Measurements from ENCODE around the gene PABPN1.
"Not testable (repeated sequence)": the region's sequence is repeated elsewhere in the genome, so short reads cannot be mapped to it uniquely, and the experiment has no call there.

Gene PABPN1

DNA sequence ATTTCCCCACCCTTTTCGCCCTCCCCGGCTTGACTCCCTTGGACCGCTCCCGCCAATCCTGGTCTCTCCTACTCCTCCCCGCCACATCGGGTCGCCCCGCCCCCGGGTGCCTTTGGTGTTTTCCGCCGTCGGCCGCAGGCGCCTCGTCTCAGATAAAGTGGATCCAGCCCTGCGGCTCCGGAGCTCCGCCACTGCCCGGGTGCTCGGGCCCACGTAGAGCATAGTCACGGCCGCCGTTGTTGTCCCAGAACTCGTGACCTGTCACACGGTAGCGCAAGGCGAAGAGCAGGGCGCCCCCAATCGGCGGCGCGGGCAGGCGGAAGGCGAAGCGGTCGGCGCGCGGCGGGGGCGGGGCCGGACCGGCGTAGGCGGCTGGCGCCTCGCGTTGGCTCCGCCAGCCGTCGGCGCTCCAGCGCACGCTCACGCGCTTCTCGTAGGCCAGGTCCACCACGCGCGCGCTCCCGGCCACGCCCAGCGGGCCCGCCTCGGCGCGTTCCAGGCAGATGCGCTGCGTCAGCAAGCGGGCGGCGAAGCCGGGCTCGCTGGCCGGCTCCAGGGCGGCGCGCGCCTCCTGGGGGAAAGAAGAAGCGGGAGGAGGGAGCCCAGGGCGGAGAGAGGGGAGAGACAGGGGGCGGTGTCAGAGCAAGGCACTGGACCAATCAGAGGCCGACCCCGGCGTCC, 19.8 kb upstream of the PABPN1 start:
- DNase-seq (ENCODE audit: low spot score) = peak; percentile 99

DNA sequence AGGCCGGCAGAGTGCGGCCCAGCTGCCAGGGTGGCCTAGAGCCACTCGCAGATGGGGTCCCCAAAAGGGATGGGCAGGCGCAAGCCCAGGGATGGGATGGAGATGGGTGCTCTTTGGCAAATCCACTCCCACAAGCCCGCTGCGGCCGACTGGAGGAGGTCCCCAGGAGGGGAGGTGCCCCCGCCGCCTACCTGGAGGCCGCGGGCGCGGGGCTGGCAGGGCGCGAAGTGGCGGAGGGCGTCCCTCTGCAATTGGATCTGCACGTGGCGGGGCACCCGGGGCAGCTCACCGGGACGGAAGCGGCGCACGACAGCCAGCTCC, 19.3 kb upstream of the PABPN1 start:
- DNase-seq (ENCODE audit: low spot score) = no peak

DNA sequence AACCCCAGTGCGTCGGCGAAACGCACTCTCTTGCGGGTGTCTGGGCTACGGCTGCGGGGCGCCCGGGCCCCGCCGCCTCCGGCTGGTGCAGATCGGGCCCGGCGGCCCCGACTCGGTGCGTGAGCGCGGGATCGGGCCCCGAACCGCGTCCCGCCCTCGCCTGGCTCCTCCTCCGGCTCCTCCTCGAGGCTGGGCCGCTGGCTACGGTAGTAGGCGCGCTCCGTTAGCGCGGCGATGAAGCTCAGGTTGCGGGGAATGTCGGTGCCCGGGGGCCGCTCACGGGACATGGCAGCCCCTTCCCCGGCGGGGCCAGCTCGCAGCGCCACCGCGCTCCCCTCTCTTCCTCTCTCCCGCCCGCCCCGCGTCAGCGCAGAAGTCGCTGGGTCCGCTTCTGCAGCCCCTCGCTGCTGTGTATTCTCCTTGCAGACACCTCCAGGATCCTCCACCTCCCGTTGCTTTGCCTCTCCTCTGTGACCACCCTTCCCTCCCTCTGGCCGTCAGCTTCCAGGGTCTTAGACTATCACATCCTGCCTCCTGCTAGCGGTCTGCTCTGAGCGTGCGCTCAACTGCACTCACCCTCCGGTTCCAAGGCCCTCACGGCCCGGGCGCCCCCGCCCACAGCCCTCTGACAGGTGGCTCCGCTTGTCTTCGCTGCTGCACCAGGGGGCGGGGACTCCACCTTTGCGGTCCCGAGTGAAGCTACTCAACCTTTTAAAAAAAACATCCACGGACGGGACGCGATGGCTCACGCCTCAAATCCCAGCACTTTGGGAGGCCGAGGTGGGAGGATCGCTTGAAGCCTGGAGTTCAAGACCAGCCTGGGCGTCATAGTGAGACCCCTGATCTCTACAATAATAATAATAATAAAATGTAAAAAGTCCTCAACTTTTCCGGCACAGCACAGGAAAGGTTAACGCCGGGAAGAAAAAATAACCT, 18.7 kb upstream of the PABPN1 start, which contains the start of gene PPP1R3E:
Gene PPP1R3E (minus strand): TSS at position 570 of the 936 bp plus-strand sequence. CDS start 283 bp downstream, at position 287.
- DNase-seq (ENCODE audit: low spot score) = peak; percentile 73

DNA sequence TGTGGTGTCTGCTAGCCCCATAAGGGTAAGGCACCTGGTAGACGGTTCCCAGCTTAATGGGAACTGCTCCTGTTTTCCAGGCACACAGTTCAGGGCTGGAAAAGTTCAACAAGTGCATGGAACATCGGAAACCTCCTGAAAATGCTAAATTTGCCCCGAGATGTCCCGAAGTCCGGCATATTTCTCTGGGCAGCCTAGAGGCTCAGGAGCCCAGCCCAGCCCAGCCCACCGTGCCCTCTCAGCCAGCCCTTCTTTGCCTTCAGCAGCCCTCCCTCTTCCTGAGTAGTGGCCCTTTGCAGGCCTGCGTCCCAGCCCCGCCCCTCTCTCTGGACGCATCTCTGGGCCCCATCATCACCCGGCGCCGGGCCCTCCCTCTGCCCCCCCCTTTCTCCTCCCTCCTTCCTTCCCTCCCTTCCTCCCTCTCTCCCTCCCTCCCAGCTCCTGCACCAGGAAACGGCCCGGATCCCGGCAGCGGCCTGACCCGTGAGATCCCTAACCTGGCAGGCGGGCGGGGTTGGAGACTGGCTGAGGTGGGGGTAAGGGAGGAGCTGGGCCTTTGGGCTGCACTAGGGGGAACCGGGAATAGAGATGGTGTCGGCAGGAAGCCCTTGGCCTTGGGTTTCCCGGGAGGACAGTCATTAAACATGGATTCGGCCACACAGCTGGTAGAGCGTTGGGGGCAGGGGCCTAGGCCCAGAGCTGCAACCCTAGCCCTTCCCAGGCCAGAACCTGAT, 14.7 kb upstream of the PABPN1 start, which contains the start of gene BCL2L2:
Gene BCL2L2 (plus strand): TSS at position 422 of the 734 bp plus-strand sequence. CDS start 935 bp downstream, outside the sequence.
- peak; percentile 94 for DNase-seq (ENCODE audit: low spot score)

DNA sequence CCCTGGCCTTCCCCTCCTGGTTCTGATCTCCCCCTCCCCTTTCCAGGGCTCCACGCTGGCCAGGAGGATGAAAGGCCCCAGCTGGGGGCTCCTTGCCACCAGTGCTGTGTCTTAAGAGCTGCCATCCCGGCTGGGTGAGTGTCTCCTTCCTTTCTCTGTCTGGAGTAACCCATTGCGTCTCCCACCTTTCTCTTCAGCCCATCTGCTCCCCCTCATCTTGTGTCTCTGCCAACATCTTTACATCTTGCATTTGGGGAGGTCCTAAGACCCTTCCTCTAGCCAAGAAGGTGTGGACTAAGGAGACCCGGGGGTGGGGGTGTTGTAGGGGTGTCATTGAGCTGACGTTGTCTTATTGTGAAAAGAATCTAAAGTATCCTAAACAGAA, 14.1 kb upstream of the PABPN1 start:
- DNase-seq (ENCODE audit: low spot score) = no peak

DNA sequence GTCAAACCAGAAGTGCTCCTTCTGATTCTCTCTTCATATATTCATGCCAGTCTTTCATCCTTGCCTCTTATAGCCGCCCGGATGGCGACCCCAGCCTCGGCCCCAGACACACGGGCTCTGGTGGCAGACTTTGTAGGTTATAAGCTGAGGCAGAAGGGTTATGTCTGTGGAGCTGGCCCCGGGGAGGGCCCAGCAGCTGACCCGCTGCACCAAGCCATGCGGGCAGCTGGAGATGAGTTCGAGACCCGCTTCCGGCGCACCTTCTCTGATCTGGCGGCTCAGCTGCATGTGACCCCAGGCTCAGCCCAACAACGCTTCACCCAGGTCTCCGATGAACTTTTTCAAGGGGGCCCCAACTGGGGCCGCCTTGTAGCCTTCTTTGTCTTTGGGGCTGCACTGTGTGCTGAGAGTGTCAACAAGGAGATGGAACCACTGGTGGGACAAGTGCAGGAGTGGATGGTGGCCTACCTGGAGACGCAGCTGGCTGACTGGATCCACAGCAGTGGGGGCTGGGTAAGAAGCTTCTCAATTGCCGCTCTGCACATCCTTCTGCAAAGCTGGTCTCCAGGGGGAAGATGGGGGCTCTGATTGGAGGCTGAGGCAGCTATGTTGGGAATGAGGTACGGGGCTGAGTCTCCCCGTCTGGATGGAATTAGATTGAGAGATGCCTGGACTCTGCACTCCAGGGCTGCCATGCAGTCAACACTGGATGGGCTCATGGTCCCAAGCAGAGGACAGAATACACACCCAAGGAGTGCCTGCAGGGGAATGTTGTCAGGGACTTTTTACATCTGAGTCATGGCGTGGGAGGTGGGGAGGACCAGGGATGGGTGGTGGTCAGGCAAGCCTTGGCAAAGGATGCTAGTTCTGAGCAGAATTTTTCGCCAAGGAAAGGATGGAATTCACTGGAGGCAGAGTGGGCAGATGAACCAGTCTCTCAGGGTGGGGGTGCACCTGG, 13.3 kb upstream of the PABPN1 start:
- DNase-seq (ENCODE audit: low spot score) = peak; percentile 44

DNA sequence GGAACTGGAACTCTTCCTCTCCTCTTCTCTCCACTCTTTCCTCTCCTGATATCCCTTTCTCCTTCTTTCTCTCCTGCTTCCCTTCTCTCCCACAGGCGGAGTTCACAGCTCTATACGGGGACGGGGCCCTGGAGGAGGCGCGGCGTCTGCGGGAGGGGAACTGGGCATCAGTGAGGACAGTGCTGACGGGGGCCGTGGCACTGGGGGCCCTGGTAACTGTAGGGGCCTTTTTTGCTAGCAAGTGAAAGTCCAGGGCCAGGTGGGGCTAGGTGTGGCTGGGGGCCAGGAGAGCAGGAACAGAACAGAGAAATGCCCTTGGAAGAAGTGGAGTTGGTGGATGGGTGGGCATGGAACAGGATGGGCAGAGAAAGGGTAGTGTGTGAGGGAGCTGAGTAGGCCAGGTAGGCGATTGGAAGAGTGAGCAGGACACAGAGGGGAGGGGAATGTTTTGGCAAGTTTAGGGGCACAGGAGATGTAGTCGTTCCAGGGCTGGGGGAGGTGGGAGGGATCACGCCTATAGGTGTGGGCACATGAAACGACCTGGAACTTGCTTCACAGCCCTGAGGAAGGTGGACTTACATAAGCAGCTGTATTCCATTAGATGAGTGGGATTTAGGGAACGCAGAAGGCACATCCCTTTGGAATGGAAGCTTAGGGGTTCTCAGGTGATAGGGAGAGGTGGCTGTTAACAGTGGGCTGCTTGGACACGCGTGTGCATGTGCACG, 12.4 kb upstream of the PABPN1 start:
- peak; percentile 38 for DNase-seq (ENCODE audit: low spot score)

DNA sequence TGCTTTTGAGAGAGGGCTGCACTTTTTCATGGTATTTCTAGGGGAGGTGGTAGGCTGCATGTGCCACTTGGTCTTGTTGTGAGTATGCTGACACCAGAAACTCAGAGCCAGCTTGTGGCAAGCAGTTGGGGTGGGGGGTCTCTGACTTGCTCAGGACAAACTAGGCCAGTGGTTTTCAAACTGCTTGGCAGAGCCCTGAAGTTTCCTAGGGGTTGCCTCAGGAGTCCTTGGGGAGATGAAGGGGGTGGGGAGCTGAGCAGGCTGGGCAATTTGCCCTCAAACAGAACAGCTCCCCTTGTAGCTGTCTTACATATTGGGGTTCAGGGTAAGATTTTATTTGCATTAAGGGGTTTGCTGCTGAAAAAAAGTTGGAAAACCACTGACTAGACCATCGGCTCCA, 10.7 kb upstream of the PABPN1 start:
- DNase-seq (ENCODE audit: low spot score) = peak; percentile 16

DNA sequence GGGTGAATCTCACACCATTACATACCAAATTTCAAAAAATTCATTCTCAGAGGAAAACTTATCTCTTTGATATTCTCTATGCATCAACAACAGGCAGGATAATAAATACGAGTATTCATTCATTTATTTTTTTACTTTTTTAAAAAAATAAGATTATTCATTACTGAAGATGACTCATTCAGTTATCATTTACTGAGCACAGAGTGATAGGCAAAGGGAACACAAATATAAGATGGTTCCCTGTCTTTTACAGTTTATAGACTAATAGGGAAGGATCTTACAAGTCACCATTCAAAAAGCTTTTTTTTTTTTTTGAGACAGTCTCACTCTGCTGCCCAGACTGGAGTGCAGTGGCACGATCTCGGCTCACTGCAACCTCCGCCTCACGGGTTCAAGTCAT, 5.0 kb upstream of the PABPN1 start:
- no peak for DNase-seq (ENCODE audit: low spot score)

DNA sequence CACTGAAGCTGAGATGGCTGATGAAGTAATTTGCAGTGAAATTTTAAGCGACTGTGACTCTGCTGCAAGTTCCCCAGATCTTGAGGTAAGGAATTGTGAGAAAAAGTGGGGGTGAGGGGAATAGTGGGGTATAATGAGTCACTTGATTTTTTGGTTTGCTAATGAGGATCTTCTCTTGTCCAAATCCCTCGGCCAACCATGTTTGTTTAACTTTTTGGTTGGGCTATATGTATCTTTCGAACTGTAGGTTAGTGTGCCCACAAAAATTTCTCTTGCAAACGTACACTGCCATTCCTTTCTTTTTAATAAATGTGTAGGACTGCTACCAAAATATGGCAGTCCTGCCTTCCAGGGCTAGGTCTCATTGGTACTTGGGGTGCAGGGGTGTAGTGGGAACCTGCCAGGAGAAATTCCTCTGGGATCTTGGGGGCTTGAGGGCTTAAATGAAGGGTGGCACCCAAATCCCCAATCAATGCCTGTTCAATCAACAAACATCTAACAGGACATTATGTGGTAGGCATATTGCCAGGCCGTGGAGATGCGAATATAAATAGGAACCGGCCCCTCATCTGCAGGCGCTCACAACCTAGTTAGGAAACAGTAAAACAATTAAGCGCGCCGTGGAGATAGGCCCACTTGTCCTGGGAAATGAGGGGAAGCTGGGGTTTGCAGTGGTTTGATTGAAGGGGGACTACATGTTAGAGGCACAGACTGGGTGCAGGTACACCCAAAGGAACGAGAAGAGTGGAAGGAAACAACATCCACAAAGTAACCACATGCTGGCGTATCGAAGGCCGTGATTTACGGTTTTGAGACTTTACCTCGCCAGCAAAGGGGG, 1.3 kb upstream of the PABPN1 start:
- DNase-seq (ENCODE audit: low spot score) = no peak

DNA sequence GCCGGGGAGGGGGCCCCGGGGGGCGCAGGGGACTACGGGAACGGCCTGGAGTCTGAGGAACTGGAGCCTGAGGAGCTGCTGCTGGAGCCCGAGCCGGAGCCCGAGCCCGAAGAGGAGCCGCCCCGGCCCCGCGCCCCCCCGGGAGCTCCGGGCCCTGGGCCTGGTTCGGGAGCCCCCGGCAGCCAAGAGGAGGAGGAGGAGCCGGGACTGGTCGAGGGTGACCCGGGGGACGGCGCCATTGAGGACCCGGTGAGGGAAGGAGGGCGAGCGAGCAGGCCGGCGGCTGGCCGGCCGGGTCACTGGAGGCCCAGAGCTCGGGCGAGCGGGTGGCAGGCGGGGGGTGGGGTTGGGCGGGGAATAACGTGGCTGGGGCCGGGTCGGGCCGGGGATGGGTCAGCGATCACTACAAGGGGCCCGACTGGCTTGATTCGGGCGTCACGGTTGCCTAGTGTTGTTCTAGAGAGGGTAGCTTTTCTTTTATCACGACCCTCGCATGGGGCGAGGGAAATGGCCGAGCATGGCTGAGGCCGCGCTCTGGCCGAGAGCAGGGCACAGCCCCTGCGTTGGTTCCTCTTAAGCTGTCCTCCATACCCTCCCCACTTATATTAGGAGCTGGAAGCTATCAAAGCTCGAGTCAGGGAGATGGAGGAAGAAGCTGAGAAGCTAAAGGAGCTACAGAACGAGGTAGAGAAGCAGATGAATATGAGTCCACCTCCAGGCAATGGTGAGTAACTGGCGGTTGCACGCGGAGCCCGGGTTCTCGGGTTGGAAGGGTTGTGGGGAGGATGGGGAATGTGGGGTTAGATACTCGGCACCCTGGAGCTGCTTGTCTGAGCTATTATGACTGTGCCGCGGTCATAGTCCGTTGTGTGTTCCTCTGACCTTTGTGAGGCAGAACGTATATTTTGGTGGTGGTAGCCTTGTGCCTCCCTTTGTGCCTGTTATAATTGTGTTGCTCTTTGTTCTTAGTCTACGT, 603 bp downstream of the PABPN1 start:
- no peak for DNase-seq (ENCODE audit: low spot score)

DNA sequence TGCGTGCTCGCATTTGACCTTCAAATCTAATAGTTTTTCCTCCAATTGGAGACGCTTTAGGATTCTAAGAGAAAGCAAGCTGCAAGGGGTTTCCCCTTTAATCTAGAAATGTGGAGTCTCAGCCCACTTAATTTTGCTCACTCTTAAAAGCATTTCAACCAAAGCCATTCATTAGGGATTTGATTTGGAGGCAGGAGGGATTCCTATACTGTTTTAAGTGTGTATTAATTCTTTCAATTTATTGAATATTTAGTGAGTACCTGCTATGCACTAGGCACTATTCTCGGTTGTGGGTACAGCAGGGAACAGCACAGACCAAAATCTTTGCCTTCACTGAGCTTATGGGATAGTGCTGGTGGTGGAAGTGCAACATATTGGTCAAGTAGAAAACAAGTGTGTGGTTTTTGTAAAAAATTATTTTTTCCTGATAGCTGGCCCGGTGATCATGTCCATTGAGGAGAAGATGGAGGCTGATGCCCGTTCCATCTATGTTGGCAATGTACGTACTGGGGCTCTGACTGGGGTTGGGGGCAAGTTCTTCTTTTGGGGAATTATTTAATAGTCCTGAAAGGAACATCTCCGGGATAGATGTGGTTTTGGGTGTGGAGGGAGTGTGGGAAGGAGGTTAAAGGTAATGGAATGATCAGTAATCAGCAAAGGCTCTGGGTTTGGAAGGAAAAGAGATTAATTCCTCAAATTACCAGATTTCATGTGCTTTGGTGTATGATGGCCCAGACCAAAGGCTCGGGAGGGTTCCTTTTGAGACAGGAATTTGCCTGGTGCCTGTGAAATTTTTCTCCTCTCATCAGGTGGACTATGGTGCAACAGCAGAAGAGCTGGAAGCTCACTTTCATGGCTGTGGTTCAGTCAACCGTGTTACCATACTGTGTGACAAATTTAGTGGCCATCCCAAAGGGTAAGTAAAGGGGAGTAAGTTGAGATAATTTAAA, 1.6 kb downstream of the PABPN1 start:
- no peak for DNase-seq (ENCODE audit: low spot score)

DNA sequence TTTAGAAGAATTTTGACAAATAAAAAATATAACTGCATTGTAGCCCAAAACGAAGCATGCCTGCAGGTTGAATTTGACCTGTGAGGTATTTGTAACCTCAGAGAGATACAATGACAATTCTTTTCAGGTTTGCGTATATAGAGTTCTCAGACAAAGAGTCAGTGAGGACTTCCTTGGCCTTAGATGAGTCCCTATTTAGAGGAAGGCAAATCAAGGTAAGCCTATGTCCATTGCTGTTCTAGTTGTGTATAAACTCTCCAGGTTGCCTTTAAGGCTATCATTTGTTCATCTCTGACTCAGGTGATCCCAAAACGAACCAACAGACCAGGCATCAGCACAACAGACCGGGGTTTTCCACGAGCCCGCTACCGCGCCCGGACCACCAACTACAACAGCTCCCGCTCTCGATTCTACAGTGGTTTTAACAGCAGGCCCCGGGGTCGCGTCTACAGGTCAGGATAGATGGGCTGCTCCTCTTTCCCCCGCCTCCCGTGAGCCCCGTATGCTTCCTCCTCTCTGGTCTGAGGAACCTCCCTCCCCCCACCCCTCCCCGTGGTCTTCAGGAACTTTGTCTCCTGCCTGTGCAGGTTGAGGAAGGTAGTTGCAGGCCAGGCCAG, 2.7 kb downstream of the PABPN1 start:
- DNase-seq (ENCODE audit: low spot score) = no peak

DNA sequence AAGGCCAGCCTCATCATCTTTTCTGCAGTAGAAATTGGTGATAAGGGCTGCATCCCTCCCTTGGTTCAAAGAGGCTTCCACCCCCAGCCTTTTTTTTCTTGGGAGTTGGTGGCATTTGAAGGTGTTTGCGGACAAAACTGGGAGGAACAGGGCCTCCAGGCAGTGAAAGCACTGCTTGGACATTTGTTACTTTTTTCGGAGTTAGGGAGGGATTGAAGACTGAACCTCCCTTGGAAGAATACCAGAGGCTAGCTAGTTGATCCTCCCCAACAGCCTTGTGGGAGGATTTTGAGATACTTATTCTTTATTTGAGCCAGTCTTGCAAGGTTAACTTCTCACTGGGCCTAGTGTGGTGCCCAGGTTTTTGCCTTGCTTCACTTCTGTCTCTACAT, 3.2 kb downstream of the PABPN1 start:
- no peak for DNase-seq (ENCODE audit: low spot score)

DNA sequence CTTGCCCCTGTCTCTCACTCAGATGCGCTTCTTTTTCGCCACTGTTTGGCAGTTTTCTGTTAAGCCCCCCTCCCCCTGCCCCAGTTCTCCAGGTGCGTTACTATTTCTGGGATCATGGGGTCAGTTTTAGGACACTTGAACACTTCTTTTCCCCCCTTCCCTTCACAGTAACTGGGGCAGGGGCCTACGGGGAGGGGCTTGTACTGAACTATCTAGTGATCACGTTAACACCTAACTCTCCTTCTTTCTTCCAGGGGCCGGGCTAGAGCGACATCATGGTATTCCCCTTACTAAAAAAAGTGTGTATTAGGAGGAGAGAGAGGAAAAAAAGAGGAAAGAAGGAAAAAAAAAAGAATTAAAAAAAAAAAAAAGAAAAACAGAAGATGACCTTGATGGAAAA, 3.7 kb downstream of the PABPN1 start:
- DNase-seq (ENCODE audit: low spot score) = no peak

DNA sequence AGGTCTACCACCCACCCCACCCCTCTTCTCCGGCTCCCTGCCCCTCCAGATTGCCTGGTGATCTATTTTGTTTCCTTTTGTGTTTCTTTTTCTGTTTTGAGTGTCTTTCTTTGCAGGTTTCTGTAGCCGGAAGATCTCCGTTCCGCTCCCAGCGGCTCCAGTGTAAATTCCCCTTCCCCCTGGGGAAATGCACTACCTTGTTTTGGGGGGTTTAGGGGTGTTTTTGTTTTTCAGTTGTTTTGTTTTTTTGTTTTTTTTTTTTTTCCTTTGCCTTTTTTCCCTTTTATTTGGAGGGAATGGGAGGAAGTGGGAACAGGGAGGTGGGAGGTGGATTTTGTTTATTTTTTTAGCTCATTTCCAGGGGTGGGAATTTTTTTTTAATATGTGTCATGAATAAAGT, 4.5 kb downstream of the PABPN1 start:
- not testable (repeated sequence) for DNase-seq (ENCODE audit: low spot score)

Measured in ecto neural progenitor cell (in vitro differentiated cells).